GM21381 (cell line): ENCODE results near the gene BAZ2B.

Experiments used
- ATAC-seq: cut with Tn5 transposase; IDR thresholded peaks from one replicate; pipeline ENCODE4 v1.9.1; 2021; ENCODE audit warnings: mild to moderate bottlenecking, moderate library complexity; ENCODE audit not compliant: unreplicated experiment

Gene BAZ2B

DNA sequence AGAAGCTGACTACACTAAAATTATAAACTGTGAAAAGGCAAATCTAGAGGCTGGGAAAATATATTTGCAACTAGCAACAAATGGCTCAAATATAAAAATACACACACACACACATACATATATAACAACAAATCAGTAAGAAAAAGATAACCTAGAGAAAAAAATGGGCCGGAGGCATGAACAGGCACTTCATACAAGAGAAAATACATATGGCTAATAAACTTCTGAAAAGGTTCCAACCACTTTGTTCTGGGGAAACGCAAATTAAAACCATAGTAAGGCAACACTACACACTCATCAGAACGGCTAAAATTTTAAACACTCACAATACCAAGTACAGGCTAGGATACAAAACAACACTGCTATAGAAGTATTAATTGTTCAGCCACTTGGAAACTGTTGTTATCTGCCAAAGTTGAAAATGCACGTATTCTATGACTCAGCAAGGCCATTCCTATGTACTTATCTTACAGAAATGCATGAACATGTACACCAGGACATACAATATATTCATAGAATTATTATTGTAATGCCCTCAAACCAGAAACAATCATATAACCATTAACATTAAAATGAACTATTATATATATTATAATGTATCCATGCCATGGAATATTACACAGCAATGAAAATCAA lies 345.5 kb downstream of the BAZ2B start:
- ATAC-seq = no peak
